ENCODE data around the gene IL22RA1. TPM values are rescaled to one million over a fixed set of nuclear protein-coding genes. Genes with fewer than 3 reads are reported as not detected.

Gene IL22RA1
- total and polyA plus RNA-seq, 2 of the 8 experiments (the other 6 are each of a cell fraction or from before 2014, with no cell fraction given) = 0.17 to 0.32 TPM

Other genes starting within 250 kb of the IL22RA1 start
- gene CNR2, start 229.8 kb downstream of the IL22RA1 start, total RNA-seq (2021; fragmentation: NEBNext Ultra II Directional; extraction: Animal tissue kit (Norgen Biotek cat#: 25700)) = not detected in 2 replicates
- not detected in 2 replicates for gene CNR2, start 229.8 kb downstream of the IL22RA1 start, polyA plus RNA-seq (2011; rRNA removed)
- gene PNRC2, start 183.3 kb downstream of the IL22RA1 start, total RNA-seq (2021; fragmentation: NEBNext Ultra II Directional; extraction: Animal tissue kit (Norgen Biotek cat#: 25700)) = 139 and 147 TPM in 2 replicates
- gene PNRC2, start 183.3 kb downstream of the IL22RA1 start, polyA plus RNA-seq (2011; rRNA removed) = 57.5 and 84.0 TPM in 2 replicates
- gene SRSF10, start 162.8 kb downstream of the IL22RA1 start, total RNA-seq (2021; fragmentation: NEBNext Ultra II Directional; extraction: Animal tissue kit (Norgen Biotek cat#: 25700)) = 194 TPM in 2 replicates
- 155 and 164 TPM in 2 replicates for gene SRSF10, start 162.8 kb downstream of the IL22RA1 start, polyA plus RNA-seq (2011; rRNA removed)
- 0.09 and 0.36 TPM in 2 replicates for gene MYOM3, start 31.0 kb downstream of the IL22RA1 start, total RNA-seq (2021; fragmentation: NEBNext Ultra II Directional; extraction: Animal tissue kit (Norgen Biotek cat#: 25700))
- gene MYOM3, start 31.0 kb downstream of the IL22RA1 start, polyA plus RNA-seq (2011; rRNA removed) = 0.05 and 0.08 TPM in 2 replicates
- gene IFNLR1, start 44.1 kb upstream of the IL22RA1 start, total RNA-seq (2021; fragmentation: NEBNext Ultra II Directional; extraction: Animal tissue kit (Norgen Biotek cat#: 25700)) = 9.2 and 10.1 TPM in 2 replicates
- gene IFNLR1, start 44.1 kb upstream of the IL22RA1 start, polyA plus RNA-seq (2011; rRNA removed) = 6.8 and 11.4 TPM in 2 replicates
- gene GRHL3, start 176.2 kb upstream of the IL22RA1 start, total RNA-seq (2021; fragmentation: NEBNext Ultra II Directional; extraction: Animal tissue kit (Norgen Biotek cat#: 25700)) = 1.1 and 1.8 TPM in 2 replicates
- 0.80 and 2.2 TPM in 2 replicates for gene GRHL3, start 176.2 kb upstream of the IL22RA1 start, polyA plus RNA-seq (2011; rRNA removed)